BLaER1 (cell line): ENCODE data around the gene F2R.
"Not testable (repeated sequence)": the region's sequence is repeated elsewhere in the genome, so short reads cannot be mapped to it uniquely, and the experiment has no call there.

Experiments used
- H3K27ac ChIP-seq: shearing (Covaris generic); formaldehyde crosslinking; 2 replicates; pipeline ENCODE4 v1.8.1; 2022
- H3K27me3 ChIP-seq: shearing (Covaris generic); formaldehyde crosslinking; 2 replicates; pipeline ENCODE4 v1.8.1; 2022
- H3K36me3 ChIP-seq: shearing (Covaris generic); formaldehyde crosslinking; 2 replicates; pipeline ENCODE4 v1.8.1; 2022
- H3K4me1 ChIP-seq: shearing (Covaris generic); formaldehyde crosslinking; 2 replicates; pipeline ENCODE4 v1.8.1; 2022
- H3K4me2 ChIP-seq: shearing (Covaris generic); formaldehyde crosslinking; 2 replicates; pipeline ENCODE4 v1.8.1; 2022
- H3K4me3 ChIP-seq: shearing (Covaris generic); formaldehyde crosslinking; 2 replicates; pipeline ENCODE4 v1.8.1; 2022
- H3K9ac ChIP-seq: shearing (Covaris generic); formaldehyde crosslinking; 2 replicates; pipeline ENCODE4 v1.8.1; 2022
- H3K9me3 ChIP-seq: shearing (Covaris generic); formaldehyde crosslinking; 2 replicates; pipeline ENCODE4 v1.8.1; 2022
- H4K20me1 ChIP-seq: shearing (Covaris generic); formaldehyde crosslinking; 2 replicates; pipeline ENCODE4 v1.8.1; 2022
- Cebpa-rat ChIP-seq: shearing (Covaris generic); IDR thresholded peaks from 2 replicates; pipeline ENCODE4 v1.8.1; 2022

F2R gene

GRCh38 chr5:76771705-76772405 lies 55.9 kb downstream of the F2R start:
- Histone ChIP-seq H3K9ac (no peak overlapping the region), H3K27me3 (no peaks in the 10 kb centered on the region), H3K4me2 (no peak overlapping the region), H3K9me3 (no peaks in the 10 kb centered on the region), H3K36me3 (no peaks in the 10 kb centered on the region), H3K4me3 (no peak overlapping the region), H4K20me1 (no peaks in the 10 kb centered on the region), H3K27ac (no peak overlapping the region), H3K4me1 (no peaks in the 10 kb centered on the region)
- no peak for TF ChIP-seq Cebpa-rat

GRCh38 chr5:76775921-76776320 lies 60.0 kb downstream of the F2R start:
- Histone ChIP-seq H3K4me3 (no peak overlapping the region), H3K4me2 (no peak overlapping the region)

GRCh38 chr5:76776391-76776790 lies 60.5 kb downstream of the F2R start:
- Histone ChIP-seq H4K20me1 (no peaks in the 10 kb centered on the region), H3K4me3 (no peak overlapping the region), H3K27me3 (no peaks in the 10 kb centered on the region), H3K4me1 (no peaks in the 10 kb centered on the region), H3K36me3 (no peaks in the 10 kb centered on the region), H3K27ac (no peak overlapping the region), H3K9me3 (no peaks in the 10 kb centered on the region), H3K9ac (no peak overlapping the region), H3K4me2 (no peak overlapping the region)
- TF ChIP-seq Cebpa-rat, result no peak

More at GRCh38 chr5:76775921-76776320, 60.0 kb downstream of the F2R start:
- Histone ChIP-seq H4K20me1 (no peaks in the 10 kb centered on the region), H3K36me3 (no peaks in the 10 kb centered on the region), H3K9ac (no peak overlapping the region), H3K9me3 (no peaks in the 10 kb centered on the region), H3K27ac (no peak overlapping the region), H3K27me3 (no peaks in the 10 kb centered on the region), H3K4me1 (no peaks in the 10 kb centered on the region)
- no peak for TF ChIP-seq Cebpa-rat

GRCh38 chr5:76780616-76781015 lies 64.7 kb downstream of the F2R start:
- not testable (repeated sequence) for H4K20me1 ChIP-seq, H3K4me1 ChIP-seq, H3K36me3 ChIP-seq, H3K9ac ChIP-seq, H3K27me3 ChIP-seq, H3K4me3 ChIP-seq, H3K4me2 ChIP-seq, H3K9me3 ChIP-seq, H3K27ac ChIP-seq

- H3K4me2 ChIP-seq, result no peak overlapping the region
- no peaks in the 10 kb centered on the region for H3K36me3 ChIP-seq
- H3K9ac ChIP-seq, result no peak overlapping the region
- H3K9me3 ChIP-seq, result no peaks in the 10 kb centered on the region
- H3K4me3 ChIP-seq, result no peak overlapping the region
- H3K4me1 ChIP-seq, result no peaks in the 10 kb centered on the region
- H4K20me1 ChIP-seq, result no peaks in the 10 kb centered on the region
- no peaks in the 10 kb centered on the region for H3K27me3 ChIP-seq
- TF ChIP-seq Cebpa-rat, result no peak
- no peak overlapping the region for H3K27ac ChIP-seq
Observed at GRCh38 chr5:76781775-76782174, 65.8 kb downstream of the F2R start.

GRCh38 chr5:76782444-76782843 lies 66.5 kb downstream of the F2R start:
- no peak overlapping the region for H3K4me3 ChIP-seq
- TF ChIP-seq Cebpa-rat, result no peak
- H3K36me3 ChIP-seq, result no peaks in the 10 kb centered on the region
- no peaks in the 10 kb centered on the region for H3K4me1 ChIP-seq
- H3K27ac ChIP-seq, result no peak overlapping the region
- H3K9me3 ChIP-seq, result no peaks in the 10 kb centered on the region
- H3K27me3 ChIP-seq, result no peaks in the 10 kb centered on the region
- no peak overlapping the region for H3K9ac ChIP-seq
- H3K4me2 ChIP-seq, result no peak overlapping the region
- no peaks in the 10 kb centered on the region for H4K20me1 ChIP-seq
